ENCODE results near the gene CCNDBP1.
"Not testable (repeated sequence)": the region's sequence is repeated elsewhere in the genome, so short reads cannot be mapped to it uniquely, and the experiment has no call there.

Gene CCNDBP1

GRCh38 chr15:43218908-43219706 is 33.9 kb downstream of the CCNDBP1 start:
- Mint-ChIP-seq H3K4me1 (ENCODE audit: low read depth) (no peaks in the 10 kb centered on the region), H3K4me3 (no peak overlapping the region), H3K36me3 (ENCODE audit: low read depth) (no peaks in the 10 kb centered on the region), H3K9me3 (no peaks in the 10 kb centered on the region), H3K27ac (no peak overlapping the region), H3K27me3 (no peaks in the 10 kb centered on the region)
- DNase-seq: no peak

GRCh38 chr15:43219929-43220928 is 35.0 kb downstream of the CCNDBP1 start:
- H3K4me3 Mint-ChIP-seq: no peak overlapping the region
- H3K4me1 Mint-ChIP-seq (ENCODE audit: low read depth): no peaks in the 10 kb centered on the region

DNA sequence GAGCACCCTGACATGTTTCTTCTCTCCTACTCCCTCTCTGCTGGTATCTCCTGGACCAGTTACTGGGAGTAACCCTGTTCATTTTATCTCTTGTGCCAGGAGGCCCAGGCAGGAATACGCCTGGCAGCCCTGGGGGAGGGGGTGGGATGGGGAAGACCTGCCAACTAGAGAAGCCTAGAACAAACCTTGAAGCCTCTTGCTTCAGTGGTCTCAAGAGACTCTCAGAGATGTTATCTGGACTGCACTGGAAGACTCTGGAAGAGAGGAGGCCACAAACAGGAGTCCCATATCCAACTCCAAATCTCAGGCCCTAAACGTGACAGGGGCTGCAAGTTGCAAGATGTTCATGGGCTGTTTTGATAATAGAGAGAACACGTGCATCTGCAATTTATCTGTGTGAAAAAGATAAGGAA is 35.8 kb downstream of the CCNDBP1 start, which contains the start of gene EPB42:
TSS of gene EPB42 (minus strand) at position 28 of the 413 bp plus-strand sequence. CDS start 193 bp downstream, outside the sequence.
- H3K4me3 Mint-ChIP-seq: no peak within 1 kb of the TSS

More at GRCh38 chr15:43219929-43220928, 35.0 kb downstream of the CCNDBP1 start:
- Mint-ChIP-seq H3K36me3 (ENCODE audit: low read depth) (no peaks in the 10 kb centered on the region), H3K27me3 (peaks cover under 1% of the 10 kb centered on the region), H3K9me3 (no peaks in the 10 kb centered on the region), H3K27ac (no peak overlapping the region)
- no peak for DNase-seq

DNA sequence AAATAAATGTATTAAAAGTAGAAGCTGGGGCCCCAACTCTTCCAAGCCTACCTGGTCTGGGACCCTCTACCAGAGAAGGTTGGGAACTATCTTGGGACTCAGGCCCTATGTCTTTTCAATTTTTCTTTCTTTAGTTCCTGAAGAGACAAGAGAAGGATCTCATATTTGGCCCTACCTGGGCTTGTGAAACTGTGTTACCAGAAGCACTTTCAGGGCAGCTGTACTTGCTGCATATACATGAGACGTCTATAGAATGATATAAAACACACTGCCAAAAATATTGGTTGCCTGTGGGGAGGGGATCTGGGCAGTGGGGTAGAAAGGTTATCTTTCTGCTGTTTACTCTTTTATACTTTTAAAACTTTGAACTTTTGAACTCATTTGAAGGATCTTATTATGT is 36.2 kb downstream of the CCNDBP1 start:
- Mint-ChIP-seq H3K9me3 (no peaks in the 10 kb centered on the region), H3K27me3 (peaks cover 10% of the 10 kb centered on the region)

More for the DNA sequence above, 35.8 kb downstream of the CCNDBP1 start, which contains the start of gene EPB42:
- Mint-ChIP-seq H3K9me3 (no peaks in the 10 kb centered on the region), H3K4me1 (ENCODE audit: low read depth) (peaks cover 5% of the 10 kb centered on the region), H3K27ac (no peak within 1 kb of the TSS), H3K27me3 (peaks cover 8% of the 10 kb centered on the region), H3K36me3 (ENCODE audit: low read depth) (no peaks in the 10 kb centered on the region)
- DNase-seq: no peak

GRCh38 chr15:43225201-43225949 is 40.2 kb downstream of the CCNDBP1 start:
- no peaks in the 10 kb centered on the region for H3K36me3 Mint-ChIP-seq (ENCODE audit: low read depth)
- H3K4me3 Mint-ChIP-seq: no peak overlapping the region
- DNase-seq: peak; percentile 43
- H3K27ac Mint-ChIP-seq: no peak overlapping the region
- no peaks in the 10 kb centered on the region for H3K9me3 Mint-ChIP-seq
- peaks cover 6% of the 10 kb centered on the region for H3K4me1 Mint-ChIP-seq (ENCODE audit: low read depth)
- H3K27me3 Mint-ChIP-seq: peaks cover 10% of the 10 kb centered on the region

More for the DNA sequence above, 36.2 kb downstream of the CCNDBP1 start:
- no peak for DNase-seq
- Mint-ChIP-seq H3K36me3 (ENCODE audit: low read depth) (no peaks in the 10 kb centered on the region), H3K27ac (no peak overlapping the region), H3K4me3 (no peak overlapping the region), H3K4me1 (ENCODE audit: low read depth) (peaks cover 6% of the 10 kb centered on the region)

DNA sequence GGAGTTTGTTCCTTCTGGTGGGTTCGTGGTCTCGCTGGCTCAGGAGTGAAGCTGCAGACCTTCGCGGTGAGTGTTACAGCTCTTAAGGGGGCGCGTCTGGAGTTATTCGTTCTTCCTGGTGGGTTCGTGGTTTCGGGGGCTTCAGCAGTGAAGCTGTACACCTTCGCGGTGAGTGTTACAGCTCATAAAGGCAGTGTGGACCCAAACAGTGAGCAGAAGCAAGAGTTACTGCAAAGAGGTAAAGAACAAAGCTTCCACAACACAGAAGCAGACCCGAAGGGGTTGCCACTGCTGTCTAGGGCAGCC is 40.7 kb downstream of the CCNDBP1 start:
- peaks cover 10% of the 10 kb centered on the region for H3K27me3 Mint-ChIP-seq
- not testable (repeated sequence) for DNase-seq; H3K4me3 Mint-ChIP-seq; H3K9me3 Mint-ChIP-seq; H3K27ac Mint-ChIP-seq; H3K4me1 Mint-ChIP-seq (ENCODE audit: low read depth); H3K36me3 Mint-ChIP-seq (ENCODE audit: low read depth)

GRCh38 chr15:43226436-43227305 is 41.5 kb downstream of the CCNDBP1 start:
- Mint-ChIP-seq H3K4me3 (no peak overlapping the region), H3K27ac (no peak overlapping the region), H3K9me3 (no peaks in the 10 kb centered on the region), H3K4me1 (ENCODE audit: low read depth) (peaks cover 6% of the 10 kb centered on the region), H3K27me3 (peaks cover 10% of the 10 kb centered on the region), H3K36me3 (ENCODE audit: low read depth) (no peaks in the 10 kb centered on the region)
- no peak for DNase-seq

DNA sequence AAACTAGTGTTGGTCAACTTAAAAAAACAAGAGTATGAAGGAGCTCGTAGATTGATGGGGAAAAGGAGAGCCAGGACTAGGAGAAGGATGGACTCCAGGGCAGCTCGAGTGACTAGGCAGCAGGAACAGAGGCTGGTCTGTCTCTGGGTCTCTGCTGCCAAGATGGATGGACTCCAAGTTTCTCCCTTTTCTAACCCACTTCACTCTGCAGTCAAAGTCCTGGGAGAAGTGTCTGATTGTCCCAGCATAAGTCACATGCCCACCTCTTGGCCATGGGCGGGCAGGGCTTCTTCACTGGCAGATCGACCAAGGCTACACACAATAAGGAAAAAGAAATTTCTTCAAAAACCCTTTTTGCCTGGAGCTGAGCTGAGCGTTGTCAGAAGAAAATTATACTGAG is 44.8 kb downstream of the CCNDBP1 start:
- Mint-ChIP-seq H3K27ac (no peak overlapping the region), H3K4me3 (no peak overlapping the region), H3K36me3 (ENCODE audit: low read depth) (no peaks in the 10 kb centered on the region), H3K27me3 (peaks cover 10% of the 10 kb centered on the region), H3K4me1 (ENCODE audit: low read depth) (peaks cover 6% of the 10 kb centered on the region), H3K9me3 (no peaks in the 10 kb centered on the region)
- no peak for DNase-seq

DNA sequence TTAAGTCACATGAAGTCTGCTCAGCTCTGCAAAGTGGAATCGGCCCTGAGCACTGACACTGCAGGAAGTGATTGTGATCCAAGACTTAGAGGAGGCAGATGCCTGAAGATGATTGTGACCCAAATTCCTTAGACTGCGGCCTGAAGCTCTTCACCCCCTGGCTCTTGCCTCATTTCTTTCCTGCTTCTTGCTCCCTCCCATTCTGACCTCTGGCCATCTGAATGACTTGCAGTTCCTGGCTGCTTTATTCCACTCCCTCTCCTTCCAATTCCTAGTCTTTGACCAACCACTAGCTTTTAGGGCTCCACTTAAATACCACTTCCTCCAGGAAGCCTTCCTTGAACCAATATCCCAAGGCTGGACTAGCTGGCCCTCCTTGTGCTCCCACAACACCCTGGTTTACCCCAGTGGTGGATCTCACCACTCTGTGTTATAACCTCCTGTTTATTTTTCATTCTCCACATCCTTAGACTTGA is 45.5 kb downstream of the CCNDBP1 start:
- no peaks in the 10 kb centered on the region for H3K9me3 Mint-ChIP-seq
- no peak overlapping the region for H3K4me3 Mint-ChIP-seq
- peaks cover 4% of the 10 kb centered on the region for H3K4me1 Mint-ChIP-seq (ENCODE audit: low read depth)
- no peak for DNase-seq
- peaks cover 6% of the 10 kb centered on the region for H3K27me3 Mint-ChIP-seq
- no peak overlapping the region for H3K27ac Mint-ChIP-seq
- H3K36me3 Mint-ChIP-seq (ENCODE audit: low read depth): no peaks in the 10 kb centered on the region

DNA sequence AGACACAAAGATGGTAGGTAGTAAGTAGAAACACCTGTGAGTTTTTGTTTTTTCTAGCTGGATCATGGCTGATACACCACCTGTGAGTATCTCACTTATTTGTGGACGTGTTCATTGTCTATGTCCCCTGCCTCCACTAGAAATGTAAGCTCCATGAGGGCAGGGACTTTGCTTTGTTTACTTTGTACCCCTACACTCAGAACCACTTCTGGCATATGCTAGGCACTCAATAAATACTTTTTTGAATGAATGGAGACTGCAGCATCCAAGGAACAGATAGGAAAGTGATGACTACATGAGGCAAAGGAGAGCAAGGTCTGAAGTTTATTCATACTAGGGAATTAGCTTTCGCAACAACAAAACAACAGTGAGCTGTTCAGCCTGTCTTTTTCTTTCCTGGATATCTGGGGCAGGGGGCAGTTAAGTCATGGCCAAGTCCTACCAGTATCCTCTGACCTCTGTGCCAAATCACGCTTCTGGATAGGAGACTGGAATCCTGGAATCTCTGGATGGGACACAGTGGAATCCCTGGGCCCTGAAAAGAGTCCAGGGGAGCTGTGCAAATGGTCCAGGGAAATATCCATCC is 47.2 kb downstream of the CCNDBP1 start:
- Mint-ChIP-seq H3K4me1 (ENCODE audit: low read depth) (no peaks in the 10 kb centered on the region), H3K4me3 (no peak overlapping the region), H3K27ac (no peak overlapping the region), H3K36me3 (ENCODE audit: low read depth) (no peaks in the 10 kb centered on the region), H3K9me3 (no peaks in the 10 kb centered on the region), H3K27me3 (no peaks in the 10 kb centered on the region)
- DNase-seq: no peak

DNA sequence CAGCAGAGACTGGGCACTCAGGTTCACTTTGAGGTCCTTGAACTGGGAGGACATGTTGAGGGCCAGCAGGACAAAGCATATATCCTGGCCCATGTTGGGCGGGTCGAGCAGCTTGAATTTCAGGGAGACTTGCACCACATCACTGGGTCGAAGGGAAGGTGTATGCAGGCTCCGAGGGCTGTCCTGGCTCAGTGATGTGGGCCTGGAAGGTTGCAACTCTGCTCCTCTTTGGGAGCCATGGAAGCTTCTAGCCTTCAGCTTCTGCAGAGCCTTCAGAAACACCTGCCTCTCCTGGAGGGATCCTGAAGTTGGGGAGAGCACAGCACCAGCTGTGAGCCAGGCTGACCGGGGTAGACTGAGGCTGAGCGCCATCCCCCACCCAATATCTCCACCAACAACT is 50.3 kb downstream of the CCNDBP1 start:
- Mint-ChIP-seq H3K27me3 (peaks cover 5% of the 10 kb centered on the region), H3K4me1 (ENCODE audit: low read depth) (peaks cover 3% of the 10 kb centered on the region), H3K9me3 (no peaks in the 10 kb centered on the region), H3K27ac (no peak overlapping the region), H3K36me3 (ENCODE audit: low read depth) (no peaks in the 10 kb centered on the region), H3K4me3 (no peak overlapping the region)
- no peak for DNase-seq

GRCh38 chr15:43237842-43238470 is 52.8 kb downstream of the CCNDBP1 start:
- H3K27me3 Mint-ChIP-seq: peaks cover 7% of the 10 kb centered on the region
- H3K9me3 Mint-ChIP-seq: no peaks in the 10 kb centered on the region
- no peaks in the 10 kb centered on the region for H3K36me3 Mint-ChIP-seq (ENCODE audit: low read depth)
- peaks cover 3% of the 10 kb centered on the region for H3K4me1 Mint-ChIP-seq (ENCODE audit: low read depth)
- no peak overlapping the region for H3K4me3 Mint-ChIP-seq
- H3K27ac Mint-ChIP-seq: no peak overlapping the region
- DNase-seq: no peak

DNA sequence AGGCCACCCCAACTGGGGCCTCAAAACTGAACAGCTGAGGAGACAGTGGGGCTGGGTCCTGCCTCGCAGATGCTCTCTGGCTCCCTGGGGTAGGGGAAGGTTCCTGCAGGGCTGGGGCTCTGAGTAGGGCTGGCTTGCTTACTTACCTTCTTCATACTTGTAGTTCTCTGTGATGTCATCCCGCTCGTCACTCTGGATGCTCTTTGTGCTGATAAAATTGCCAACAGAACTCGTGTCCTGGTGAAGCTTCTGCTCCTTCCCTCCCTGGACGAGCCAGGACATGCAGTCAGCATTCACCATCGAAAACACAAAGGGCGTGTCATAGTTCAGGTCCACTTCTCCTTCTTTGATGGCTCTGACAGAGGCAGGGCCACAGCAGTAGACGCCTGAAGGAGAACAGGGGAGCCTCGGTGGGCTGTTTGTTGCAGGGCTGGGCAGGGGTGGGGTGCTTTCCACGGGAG is 53.5 kb downstream of the CCNDBP1 start:
- Mint-ChIP-seq H3K27me3 (peaks cover 7% of the 10 kb centered on the region), H3K4me1 (ENCODE audit: low read depth) (peaks cover 3% of the 10 kb centered on the region), H3K9me3 (no peaks in the 10 kb centered on the region), H3K4me3 (no peak overlapping the region), H3K36me3 (ENCODE audit: low read depth) (no peaks in the 10 kb centered on the region), H3K27ac (no peak overlapping the region)
- no peak for DNase-seq
